Breast epithelium (tissue), 3 donors: ENCODE data around the gene RAB6A.

ENCODE experiments used
- CTCF ChIP-seq, 3 donors: fragments of 450-650 bp; IDR thresholded peaks; one replicate each; pipeline ENCODE4 v1.5.1; 2016 to 2017; ENCODE audit warnings: antibody characterized with exemption in 3 of 3, mild to moderate bottlenecking in 3 of 3, moderate library complexity in 3 of 3
- POLR2A ChIP-seq: fragments of 450-650 bp; IDR thresholded peaks from one replicate; pipeline ENCODE4 v1.6.1; 2016; ENCODE audit warnings: antibody characterized with exemption, mild to moderate bottlenecking, moderate library complexity
- POLR2AphosphoS5 ChIP-seq, 3 donors: sonication (generic); formaldehyde crosslinking; IDR thresholded peaks; one replicate each; pipeline ENCODE4 v1.6.1; 2017; ENCODE audit warnings: antibody characterized with exemption in 3 of 3

GRCh38 chr11:73651252-73651651 is 109.6 kb downstream of the RAB6A start:
- TF ChIP-seq CTCF (IDR thresholded peaks at IDR 0.05) (no peak), POLR2AphosphoS5 (IDR thresholded peaks at IDR 0.05) (no peak), POLR2A (no peak)
